HepG2 (cell line): Measurements from ENCODE around the gene TBX3. TPM values are rescaled to one million over a fixed set of nuclear protein-coding genes. Genes with fewer than 3 reads are reported as not detected.

Experiments used
- ASH2L ChIP-seq: fragments of 300-600, 200-600 bp; sonication (generic); IDR thresholded peaks from 2 replicates; pipeline ENCODE4 v1.7.0; 2017; ENCODE audit warnings: low read depth, mild to moderate bottlenecking, moderate library complexity, mixed read lengths, low read length; ENCODE audit not compliant: insufficient read length
- FOXO1 ChIP-seq: sonication (generic); formaldehyde crosslinking; IDR thresholded peaks from 2 replicates; pipeline ENCODE4 v1.4.0; 2020; ENCODE audit warnings: missing genetic modification reagents
- HMG20A ChIP-seq: IDR thresholded peaks from 2 replicates; pipeline ENCODE4 v1.6.1; 2016; ENCODE audit warnings: borderline replicate concordance
- HNF4G ChIP-seq, 2 experiments: sonication (generic) in 1 of 2; formaldehyde crosslinking in 1 of 2; IDR thresholded peaks; 2 replicates each; pipeline versions ENCODE4 v1.4.0 to v1.6.1; 2011 to 2020; ENCODE audit warnings: borderline replicate concordance in 2 of 2, low read depth in 2 of 2, mild to moderate bottlenecking in 2 of 2, low read length in 1 of 2, missing genetic modification reagents in 1 of 2, moderate library complexity in 1 of 2
- NKX3-1 ChIP-seq: sonication (generic); formaldehyde crosslinking; IDR thresholded peaks from 2 replicates; pipeline ENCODE4 v1.5.0; 2020; ENCODE audit warnings: missing genetic modification reagents
- TAF1 ChIP-seq: sonication (generic); formaldehyde crosslinking; IDR thresholded peaks from 2 replicates; pipeline ENCODE4 v1.4.0; 2020; ENCODE audit warnings: missing genetic modification reagents
- TCF7L2 ChIP-seq: IDR thresholded peaks from 2 replicates; pipeline ENCODE4 v1.6.1; 2011; ENCODE audit warnings: mild to moderate bottlenecking, low read depth, low read length, moderate library complexity
- ZNF253 ChIP-seq: sonication (generic); formaldehyde crosslinking; IDR thresholded peaks from 2 replicates; pipeline ENCODE4 v1.8.0; 2022; ENCODE audit warnings: mild to moderate bottlenecking, missing genetic modification reagents, borderline replicate concordance
- ZNF343 ChIP-seq: sonication (generic); formaldehyde crosslinking; IDR thresholded peaks from 2 replicates; pipeline ENCODE4 v1.4.0; 2020; ENCODE audit warnings: mild to moderate bottlenecking, missing genetic modification reagents
- ZNF510 ChIP-seq: sonication (generic); formaldehyde crosslinking; IDR thresholded peaks from 2 replicates; pipeline ENCODE4 v1.4.0; 2020; ENCODE audit warnings: low read depth, mild to moderate bottlenecking, missing genetic modification reagents
- ZNF775 ChIP-seq: sonication (generic); formaldehyde crosslinking; IDR thresholded peaks from 2 replicates; pipeline ENCODE4 v1.4.0; 2020; ENCODE audit warnings: missing genetic modification reagents, mild to moderate bottlenecking, moderate library complexity, borderline replicate concordance
- polyA plus RNA-seq, 8 experiments: library from polyadenylated mRNA; depleted of rRNA in 3 of 8; stranded (reverse) in 7 of 8; unstranded in 1 of 8; fragments of >200 nt; fragmentation: Illumina TruSeq in 4 of 8; extraction: Trizol in 4 of 8; gene quantifications; 2 replicates each; pipeline versions ENCODE4 v1.2.1 to v1.2.3, GENCODE V29; 2011 to 2016; ENCODE audit warnings: low read depth in 4 of 8, missing spikeins in 1 of 8, mixed read lengths in 1 of 8; ENCODE audit not compliant: insufficient read depth in 1 of 8
- total RNA-seq, 5 experiments: library from RNA; depleted of rRNA; stranded (reverse); fragments of >200 nt; fragmentation: Illumina TruSeq; extraction: Trizol; gene quantifications; 2 replicates each; pipeline ENCODE4 v1.2.3, GENCODE V29; 2016; ENCODE audit warnings: low read depth in 1 of 5
- TF ChIP-seq, protein P1 (sequence below): sonication (generic); formaldehyde crosslinking; IDR thresholded peaks from 2 replicates; pipeline ENCODE4 v1.5.0; 2020; ENCODE audit warnings: mild to moderate bottlenecking, missing genetic modification reagents
- TF ChIP-seq, protein P2 (sequence below): sonication (generic); formaldehyde crosslinking; IDR thresholded peaks from 2 replicates; pipeline ENCODE4 v1.8.1; 2022; ENCODE audit warnings: low read depth, mild to moderate bottlenecking, missing genetic modification reagents
- TF ChIP-seq, protein P3 (sequence below): IDR thresholded peaks from 2 replicates; pipeline ENCODE4 v1.4.0; 2020; ENCODE audit warnings: mild to moderate bottlenecking, missing genetic modification reagents
- TF ChIP-seq, protein P4 (sequence below): sonication (generic); formaldehyde crosslinking; IDR thresholded peaks from 2 replicates; pipeline ENCODE4 v1.4.0; 2020; ENCODE audit warnings: missing genetic modification reagents

The TBX3 gene
- total and polyA plus RNA-seq, 2 of the 13 experiments (the other 11 are each of a cell fraction or from before 2014, with no cell fraction given), result 27.1 to 42.4 TPM

DNA sequence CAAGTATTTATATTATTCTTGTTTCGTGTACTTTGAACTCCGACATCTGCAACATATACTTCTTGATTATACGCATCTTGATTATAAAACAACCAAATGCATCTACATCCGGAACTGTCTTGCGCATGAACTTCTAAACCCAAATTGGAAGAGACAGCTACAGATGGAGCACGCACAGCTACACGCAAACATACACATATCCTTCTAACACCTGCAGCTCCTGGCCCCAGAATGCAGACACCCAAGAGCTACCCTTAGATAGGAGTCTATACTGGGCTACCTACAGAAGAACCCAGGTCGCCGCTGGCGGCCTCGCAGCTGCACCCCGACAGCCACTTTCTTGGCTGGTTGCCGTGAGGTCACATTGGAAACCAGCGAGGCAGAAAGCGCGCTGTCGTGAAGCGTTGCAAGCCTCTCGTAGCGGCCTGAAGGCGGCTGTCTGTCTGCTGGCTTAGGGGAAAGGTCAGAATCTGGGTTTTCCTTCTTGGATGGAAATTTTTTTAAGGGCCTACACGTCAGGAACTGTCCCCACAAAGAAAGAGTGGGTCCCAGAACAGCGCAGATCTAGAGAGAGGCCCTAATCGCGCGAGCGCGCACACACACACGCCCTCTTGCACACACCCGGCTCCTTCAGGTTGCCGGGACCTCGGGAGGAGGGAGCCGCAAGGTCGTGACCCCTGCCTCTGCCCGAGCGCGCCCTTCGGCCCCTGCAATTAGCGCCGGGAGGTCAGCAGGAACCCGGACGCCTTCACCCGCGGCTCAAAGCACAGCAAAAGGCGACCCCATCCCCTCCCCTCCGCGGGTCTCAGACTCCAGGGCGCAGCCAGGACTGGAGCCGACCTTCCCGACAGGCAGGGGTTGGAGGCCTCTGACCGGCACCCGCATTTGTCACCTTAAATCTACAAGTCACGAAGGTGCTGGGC, 17.0 kb downstream of the TBX3 start (continued):
- TF ChIP-seq TCF7L2, result no peak
- 0 out of 2 replicates have a peak, but pooled peaks have one; percentile 11 for TF ChIP-seq HMG20A (CRISPR knock-in tag)
- no peak for TF ChIP-seq ZNF510 (CRISPR knock-in tag)
- TF ChIP-seq ZNF253 (CRISPR knock-in tag), result no peak
- TF ChIP-seq, protein P1, sequence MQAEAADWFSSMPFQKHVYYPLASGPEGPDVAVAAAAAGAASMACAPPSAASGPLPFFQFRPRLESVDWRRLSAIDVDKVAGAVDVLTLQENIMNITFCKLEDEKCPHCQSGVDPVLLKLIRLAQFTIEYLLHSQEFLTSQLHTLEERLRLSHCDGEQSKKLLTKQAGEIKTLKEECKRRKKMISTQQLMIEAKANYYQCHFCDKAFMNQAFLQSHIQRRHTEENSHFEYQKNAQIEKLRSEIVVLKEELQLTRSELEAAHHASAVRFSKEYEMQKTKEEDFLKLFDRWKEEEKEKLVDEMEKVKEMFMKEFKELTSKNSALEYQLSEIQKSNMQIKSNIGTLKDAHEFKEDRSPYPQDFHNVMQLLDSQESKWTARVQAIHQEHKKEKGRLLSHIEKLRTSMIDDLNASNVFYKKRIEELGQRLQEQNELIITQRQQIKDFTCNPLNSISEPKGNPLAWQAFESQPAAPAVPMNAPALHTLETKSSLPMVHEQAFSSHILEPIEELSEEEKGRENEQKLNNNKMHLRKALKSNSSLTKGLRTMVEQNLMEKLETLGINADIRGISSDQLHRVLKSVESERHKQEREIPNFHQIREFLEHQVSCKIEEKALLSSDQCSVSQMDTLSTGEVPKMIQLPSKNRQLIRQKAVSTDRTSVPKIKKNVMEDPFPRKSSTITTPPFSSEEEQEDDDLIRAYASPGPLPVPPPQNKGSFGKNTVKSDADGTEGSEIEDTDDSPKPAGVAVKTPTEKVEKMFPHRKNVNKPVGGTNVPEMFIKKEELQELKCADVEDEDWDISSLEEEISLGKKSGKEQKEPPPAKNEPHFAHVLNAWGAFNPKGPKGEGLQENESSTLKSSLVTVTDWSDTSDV, result no peak
- no peak for TF ChIP-seq FOXO1 (CRISPR knock-in tag)
- TF ChIP-seq, protein P2, sequence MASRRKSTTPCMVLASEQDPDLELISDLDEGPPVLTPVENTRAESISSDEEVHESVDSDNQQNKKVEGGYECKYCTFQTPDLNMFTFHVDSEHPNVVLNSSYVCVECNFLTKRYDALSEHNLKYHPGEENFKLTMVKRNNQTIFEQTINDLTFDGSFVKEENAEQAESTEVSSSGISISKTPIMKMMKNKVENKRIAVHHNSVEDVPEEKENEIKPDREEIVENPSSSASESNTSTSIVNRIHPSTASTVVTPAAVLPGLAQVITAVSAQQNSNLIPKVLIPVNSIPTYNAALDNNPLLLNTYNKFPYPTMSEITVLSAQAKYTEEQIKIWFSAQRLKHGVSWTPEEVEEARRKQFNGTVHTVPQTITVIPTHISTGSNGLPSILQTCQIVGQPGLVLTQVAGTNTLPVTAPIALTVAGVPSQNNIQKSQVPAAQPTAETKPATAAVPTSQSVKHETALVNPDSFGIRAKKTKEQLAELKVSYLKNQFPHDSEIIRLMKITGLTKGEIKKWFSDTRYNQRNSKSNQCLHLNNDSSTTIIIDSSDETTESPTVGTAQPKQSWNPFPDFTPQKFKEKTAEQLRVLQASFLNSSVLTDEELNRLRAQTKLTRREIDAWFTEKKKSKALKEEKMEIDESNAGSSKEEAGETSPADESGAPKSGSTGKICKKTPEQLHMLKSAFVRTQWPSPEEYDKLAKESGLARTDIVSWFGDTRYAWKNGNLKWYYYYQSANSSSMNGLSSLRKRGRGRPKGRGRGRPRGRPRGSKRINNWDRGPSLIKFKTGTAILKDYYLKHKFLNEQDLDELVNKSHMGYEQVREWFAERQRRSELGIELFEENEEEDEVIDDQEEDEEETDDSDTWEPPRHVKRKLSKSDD (CRISPR knock-in tag), result no peak
- TF ChIP-seq, protein P3, sequence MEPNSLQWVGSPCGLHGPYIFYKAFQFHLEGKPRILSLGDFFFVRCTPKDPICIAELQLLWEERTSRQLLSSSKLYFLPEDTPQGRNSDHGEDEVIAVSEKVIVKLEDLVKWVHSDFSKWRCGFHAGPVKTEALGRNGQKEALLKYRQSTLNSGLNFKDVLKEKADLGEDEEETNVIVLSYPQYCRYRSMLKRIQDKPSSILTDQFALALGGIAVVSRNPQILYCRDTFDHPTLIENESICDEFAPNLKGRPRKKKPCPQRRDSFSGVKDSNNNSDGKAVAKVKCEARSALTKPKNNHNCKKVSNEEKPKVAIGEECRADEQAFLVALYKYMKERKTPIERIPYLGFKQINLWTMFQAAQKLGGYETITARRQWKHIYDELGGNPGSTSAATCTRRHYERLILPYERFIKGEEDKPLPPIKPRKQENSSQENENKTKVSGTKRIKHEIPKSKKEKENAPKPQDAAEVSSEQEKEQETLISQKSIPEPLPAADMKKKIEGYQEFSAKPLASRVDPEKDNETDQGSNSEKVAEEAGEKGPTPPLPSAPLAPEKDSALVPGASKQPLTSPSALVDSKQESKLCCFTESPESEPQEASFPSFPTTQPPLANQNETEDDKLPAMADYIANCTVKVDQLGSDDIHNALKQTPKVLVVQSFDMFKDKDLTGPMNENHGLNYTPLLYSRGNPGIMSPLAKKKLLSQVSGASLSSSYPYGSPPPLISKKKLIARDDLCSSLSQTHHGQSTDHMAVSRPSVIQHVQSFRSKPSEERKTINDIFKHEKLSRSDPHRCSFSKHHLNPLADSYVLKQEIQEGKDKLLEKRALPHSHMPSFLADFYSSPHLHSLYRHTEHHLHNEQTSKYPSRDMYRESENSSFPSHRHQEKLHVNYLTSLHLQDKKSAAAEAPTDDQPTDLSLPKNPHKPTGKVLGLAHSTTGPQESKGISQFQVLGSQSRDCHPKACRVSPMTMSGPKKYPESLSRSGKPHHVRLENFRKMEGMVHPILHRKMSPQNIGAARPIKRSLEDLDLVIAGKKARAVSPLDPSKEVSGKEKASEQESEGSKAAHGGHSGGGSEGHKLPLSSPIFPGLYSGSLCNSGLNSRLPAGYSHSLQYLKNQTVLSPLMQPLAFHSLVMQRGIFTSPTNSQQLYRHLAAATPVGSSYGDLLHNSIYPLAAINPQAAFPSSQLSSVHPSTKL (CRISPR knock-in tag), result 0 out of 2 replicates have a peak, but pooled peaks have one; percentile 48
- peak; percentile 47; the same call in 1 of the 2 replicates for TF ChIP-seq TAF1 (CRISPR knock-in tag)
- no peak for TF ChIP-seq ZNF775
- no peak for TF ChIP-seq ZNF343 (CRISPR knock-in tag)
- no peak for TF ChIP-seq NKX3-1 (CRISPR knock-in tag)
- no peak for TF ChIP-seq ASH2L
- peak; percentile 64; the same call in 1 of the 2 replicates for TF ChIP-seq HNF4G (IDR thresholded peaks at IDR 0.05; ENCODE audit: borderline replicate concordance, low read depth, low read length)
- no peak for TF ChIP-seq HNF4G (CRISPR knock-in tag; IDR thresholded peaks at IDR 0.05; ENCODE audit: borderline replicate concordance, low read depth)
- TF ChIP-seq, protein P4, sequence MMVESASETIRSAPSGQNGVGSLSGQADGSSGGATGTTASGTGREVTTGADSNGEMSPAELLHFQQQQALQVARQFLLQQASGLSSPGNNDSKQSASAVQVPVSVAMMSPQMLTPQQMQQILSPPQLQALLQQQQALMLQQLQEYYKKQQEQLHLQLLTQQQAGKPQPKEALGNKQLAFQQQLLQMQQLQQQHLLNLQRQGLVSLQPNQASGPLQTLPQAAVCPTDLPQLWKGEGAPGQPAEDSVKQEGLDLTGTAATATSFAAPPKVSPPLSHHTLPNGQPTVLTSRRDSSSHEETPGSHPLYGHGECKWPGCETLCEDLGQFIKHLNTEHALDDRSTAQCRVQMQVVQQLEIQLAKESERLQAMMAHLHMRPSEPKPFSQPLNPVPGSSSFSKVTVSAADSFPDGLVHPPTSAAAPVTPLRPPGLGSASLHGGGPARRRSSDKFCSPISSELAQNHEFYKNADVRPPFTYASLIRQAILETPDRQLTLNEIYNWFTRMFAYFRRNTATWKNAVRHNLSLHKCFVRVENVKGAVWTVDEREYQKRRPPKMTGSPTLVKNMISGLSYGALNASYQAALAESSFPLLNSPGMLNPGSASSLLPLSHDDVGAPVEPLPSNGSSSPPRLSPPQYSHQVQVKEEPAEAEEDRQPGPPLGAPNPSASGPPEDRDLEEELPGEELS (CRISPR knock-in tag), result peak; percentile 52; the same call in 1 of the 2 replicates
